Suprapubic skin (tissue), 4 donors: ENCODE data around the gene C15orf61. TPM values are rescaled to one million over a fixed set of nuclear protein-coding genes. Genes with fewer than 3 reads are reported as not detected.

Experiments used
- DNase-seq, 2 donors: peaks; one replicate each; pipeline ENCODE4 v3.0.0-alpha.2; 2019; ENCODE audit warnings: low spot score in 2 of 2
- H3K27ac ChIP-seq: fragments of 200-600 bp; sonication (generic); one replicate; pipeline ENCODE4 v1.5.1; 2019
- H3K27me3 ChIP-seq: fragments of 200-600 bp; sonication (generic); one replicate; pipeline ENCODE4 v1.5.1; 2019
- H3K36me3 ChIP-seq: fragments of 200-600 bp; sonication (generic); one replicate; pipeline ENCODE4 v1.5.1; 2019
- H3K4me1 ChIP-seq: fragments of 200-600 bp; sonication (generic); one replicate; pipeline ENCODE4 v1.5.1; 2019
- H3K4me3 ChIP-seq: fragments of 200-600 bp; sonication (generic); one replicate; pipeline ENCODE4 v1.5.1; 2019; ENCODE audit warnings: mild to moderate bottlenecking
- H3K9me3 ChIP-seq: fragments of 200-600 bp; sonication (generic); one replicate; pipeline ENCODE4 v1.5.1; 2019
- EP300 ChIP-seq: sonication (generic); formaldehyde crosslinking; IDR thresholded peaks from one replicate; pipeline ENCODE4 v1.6.1; 2017; ENCODE audit warnings: antibody characterized with exemption
- POLR2A ChIP-seq, 2 donors: fragments of 450-650 bp; IDR thresholded peaks; one replicate each; pipeline ENCODE4 v1.6.1; 2017; ENCODE audit warnings: antibody characterized with exemption in 2 of 2, mild to moderate bottlenecking in 2 of 2, moderate library complexity in 2 of 2
- POLR2AphosphoS5 ChIP-seq, 3 donors: sonication (generic); formaldehyde crosslinking; IDR thresholded peaks; one replicate each; pipeline ENCODE4 v1.6.1; 2017; ENCODE audit warnings: antibody characterized with exemption in 3 of 3
- WGBS: methylation state at CpG from one replicate; pipeline ENCODE4 v1.1.5; 2018; 5-methylcytosine and 5-hydroxymethylcytosine counted together
- total RNA-seq, 4 donors: library from RNA; depleted of rRNA; stranded (reverse); fragments of >200 nt; gene quantifications; one replicate each; pipeline ENCODE4 v1.1.0, GENCODE V29; 2016
- TF ChIP-seq, protein P1 (sequence below), 2 donors: fragments of 200-600 bp in 1 of 2; fragments of 450-650 bp in 1 of 2; sonication (generic) in 1 of 2; IDR thresholded peaks; one replicate each; pipeline ENCODE4 v1.5.1; 2016 to 2019; ENCODE audit warnings: antibody characterized with exemption in 2 of 2, mild to moderate bottlenecking in 1 of 2, moderate library complexity in 1 of 2

Gene C15orf61
- total RNA-seq, 4 donors from 2014 or later = 12.8 to 23.6 (median 16.8) TPM

DNA sequence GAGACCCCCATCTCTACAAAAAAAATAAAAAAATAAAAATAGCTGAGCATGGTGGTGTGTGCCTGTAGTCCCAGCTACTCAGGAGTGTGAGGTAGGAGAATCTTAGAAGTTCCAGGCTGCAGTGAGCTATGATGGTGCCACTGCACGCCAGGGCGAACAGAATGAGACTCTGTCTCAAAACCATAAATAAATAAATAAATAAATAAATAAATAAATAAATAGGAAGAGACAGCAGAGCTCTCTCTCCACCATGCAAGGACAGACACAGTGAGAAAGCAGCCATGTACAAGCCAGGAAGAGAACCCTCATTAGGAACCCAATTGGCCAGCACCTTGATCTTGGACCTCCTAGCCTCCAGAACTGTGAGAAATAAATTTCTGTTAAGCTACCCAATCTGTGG is 5.4 kb upstream of the C15orf61 start:
- 96% methylated on average over 2 of the region's 2 CpGs for WGBS
- Histone ChIP-seq H3K4me3 (no peak overlapping the region), H3K27me3 (no peaks in the 10 kb centered on the region), H3K9me3 (no peaks in the 10 kb centered on the region), H3K4me1 (peaks cover 7% of the 10 kb centered on the region), H3K36me3 (peaks cover 25% of the 10 kb centered on the region), H3K27ac (no peak overlapping the region)
- TF ChIP-seq POLR2A (IDR thresholded peaks at IDR 0.05) (no peak), POLR2AphosphoS5 (IDR thresholded peaks at IDR 0.05) (no peak), EP300 (no peak)
- TF ChIP-seq, protein P1, sequence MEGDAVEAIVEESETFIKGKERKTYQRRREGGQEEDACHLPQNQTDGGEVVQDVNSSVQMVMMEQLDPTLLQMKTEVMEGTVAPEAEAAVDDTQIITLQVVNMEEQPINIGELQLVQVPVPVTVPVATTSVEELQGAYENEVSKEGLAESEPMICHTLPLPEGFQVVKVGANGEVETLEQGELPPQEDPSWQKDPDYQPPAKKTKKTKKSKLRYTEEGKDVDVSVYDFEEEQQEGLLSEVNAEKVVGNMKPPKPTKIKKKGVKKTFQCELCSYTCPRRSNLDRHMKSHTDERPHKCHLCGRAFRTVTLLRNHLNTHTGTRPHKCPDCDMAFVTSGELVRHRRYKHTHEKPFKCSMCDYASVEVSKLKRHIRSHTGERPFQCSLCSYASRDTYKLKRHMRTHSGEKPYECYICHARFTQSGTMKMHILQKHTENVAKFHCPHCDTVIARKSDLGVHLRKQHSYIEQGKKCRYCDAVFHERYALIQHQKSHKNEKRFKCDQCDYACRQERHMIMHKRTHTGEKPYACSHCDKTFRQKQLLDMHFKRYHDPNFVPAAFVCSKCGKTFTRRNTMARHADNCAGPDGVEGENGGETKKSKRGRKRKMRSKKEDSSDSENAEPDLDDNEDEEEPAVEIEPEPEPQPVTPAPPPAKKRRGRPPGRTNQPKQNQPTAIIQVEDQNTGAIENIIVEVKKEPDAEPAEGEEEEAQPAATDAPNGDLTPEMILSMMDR (IDR thresholded peaks at IDR 0.05) = no peak
- DNase-seq = no peak

DNA sequence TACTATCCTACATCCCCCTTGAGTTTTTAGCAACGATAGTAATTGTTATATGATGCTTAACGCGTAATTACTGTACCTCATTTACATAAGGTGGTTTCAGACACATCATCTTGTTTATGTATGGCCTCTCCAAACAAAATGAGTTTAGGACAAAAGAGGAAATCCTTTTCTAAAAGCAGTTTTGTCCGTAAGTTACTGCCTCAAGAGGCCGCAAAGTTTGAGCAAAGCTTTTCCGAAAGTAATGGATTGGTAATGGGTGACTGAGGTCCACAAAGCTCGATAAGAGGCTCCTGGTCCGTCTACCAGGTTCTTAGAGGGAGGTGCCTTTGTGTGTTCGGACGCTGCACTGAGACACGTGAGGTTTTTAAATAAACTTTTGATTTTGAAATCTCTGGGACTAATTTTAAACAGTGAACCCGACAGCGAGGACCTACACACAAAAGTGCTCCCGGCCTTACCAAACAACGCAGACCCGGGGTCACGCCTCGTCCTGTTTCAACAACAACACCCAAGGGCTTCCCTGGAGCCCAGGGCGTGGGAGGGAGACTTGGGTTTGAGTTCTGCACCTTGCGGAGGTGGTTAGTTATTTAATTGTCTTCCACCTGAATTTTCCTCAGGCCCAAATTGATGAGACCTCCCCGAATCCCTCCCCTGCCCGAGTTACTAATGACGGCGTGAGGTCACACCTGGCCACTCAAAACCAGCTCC is 456 bp upstream of the C15orf61 start:
- 18% methylated on average over 19 of the region's 24 CpGs for WGBS
- peak overlapping the region; percentile 70 for H3K4me3 ChIP-seq
- TF ChIP-seq POLR2A (IDR thresholded peaks at IDR 0.05) (no peak), POLR2AphosphoS5 (IDR thresholded peaks at IDR 0.05) (no peak), EP300 (no peak)
- TF ChIP-seq, protein P1 (IDR thresholded peaks at IDR 0.05) = no peak
- peaks cover 38% of the 10 kb centered on the region for H3K4me1 ChIP-seq
- H3K9me3 ChIP-seq = no peaks in the 10 kb centered on the region
- H3K27me3 ChIP-seq = no peaks in the 10 kb centered on the region
- H3K27ac ChIP-seq = peak overlapping the region; percentile 98
- DNase-seq = peak in 1 of 2 donors; percentile 79
- peaks cover 2% of the 10 kb centered on the region for H3K36me3 ChIP-seq

DNA sequence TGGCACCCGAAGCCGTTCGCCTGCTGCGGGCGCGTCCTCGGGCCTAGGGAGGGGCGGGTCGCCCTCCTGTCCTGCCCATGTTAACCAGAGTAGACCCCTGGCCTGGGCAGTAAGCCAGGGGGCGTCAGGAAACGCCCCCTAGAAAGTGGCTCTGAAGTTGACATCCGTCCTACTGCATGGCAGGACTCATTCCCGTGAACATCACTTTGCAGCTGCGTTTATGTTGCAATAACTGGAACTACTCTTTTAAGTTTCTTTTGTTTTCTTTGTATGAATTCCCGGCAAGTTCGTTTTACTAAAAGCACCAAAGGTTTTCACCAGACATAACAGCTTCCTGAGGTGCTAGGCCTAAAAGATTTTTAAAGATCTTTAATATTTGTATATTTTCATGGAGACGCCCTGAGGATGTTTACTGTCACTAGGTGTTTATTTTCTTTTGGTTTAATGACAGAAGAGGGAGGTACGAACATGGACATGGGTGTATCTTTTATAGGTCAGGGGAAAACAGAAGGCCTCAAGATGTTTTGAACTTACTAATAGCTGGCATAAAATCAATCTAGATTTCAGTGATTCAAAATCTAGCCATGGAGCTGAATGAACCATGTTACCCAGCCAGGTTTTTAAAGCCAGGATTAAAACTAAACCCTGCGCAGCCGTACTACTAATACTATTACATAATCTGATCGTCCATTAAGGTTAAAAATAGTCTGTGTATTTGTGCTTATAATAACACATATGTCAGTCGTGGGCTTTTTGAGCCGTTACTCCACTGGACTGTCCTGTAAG is 1.0 kb downstream of the C15orf61 start:
- peak overlapping the region; percentile 98 for H3K27ac ChIP-seq
- peaks cover 38% of the 10 kb centered on the region for H3K4me1 ChIP-seq
- H3K36me3 ChIP-seq = peaks cover 13% of the 10 kb centered on the region
- H3K27me3 ChIP-seq = no peaks in the 10 kb centered on the region
- peak overlapping the region; percentile 70 for H3K4me3 ChIP-seq
- 1% methylated on average over 22 of the region's 23 CpGs for WGBS
- no peaks in the 10 kb centered on the region for H3K9me3 ChIP-seq
- TF ChIP-seq POLR2A (IDR thresholded peaks at IDR 0.05) = no peak
- TF ChIP-seq EP300 = no peak
- no peak for TF ChIP-seq POLR2AphosphoS5 (IDR thresholded peaks at IDR 0.05)
- TF ChIP-seq, protein P1 (IDR thresholded peaks at IDR 0.05) = no peak
- DNase-seq = no peak

DNA sequence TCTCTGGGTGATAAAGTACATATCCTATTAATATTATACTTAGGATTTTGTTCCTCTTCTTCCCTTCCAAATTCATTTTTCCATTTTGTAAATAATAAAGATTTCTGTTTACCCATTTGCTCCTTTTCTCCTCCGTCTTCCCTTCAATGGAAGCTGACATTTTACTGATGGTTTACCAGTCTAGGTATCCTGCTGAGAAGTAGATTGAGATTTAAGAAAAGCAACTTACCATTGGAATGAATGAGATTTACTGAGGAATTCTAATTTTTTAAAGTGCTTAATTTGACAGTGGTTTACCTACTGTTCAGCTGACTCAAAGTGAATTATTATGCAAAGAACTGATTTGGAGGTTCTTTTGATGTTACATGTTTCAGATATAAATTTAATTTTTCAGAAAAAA is 2.4 kb downstream of the C15orf61 start:
- peaks cover 22% of the 10 kb centered on the region for H3K36me3 ChIP-seq
- peaks cover 38% of the 10 kb centered on the region for H3K4me1 ChIP-seq
- 87% methylated on average over 1 of the region's 1 CpG for WGBS
- no peaks in the 10 kb centered on the region for H3K9me3 ChIP-seq
- peak overlapping the region; percentile 70 for H3K4me3 ChIP-seq
- no peak for DNase-seq
- no peaks in the 10 kb centered on the region for H3K27me3 ChIP-seq
- H3K27ac ChIP-seq = no peak overlapping the region
- TF ChIP-seq, protein P1 (IDR thresholded peaks at IDR 0.05) = no peak
- TF ChIP-seq POLR2A (IDR thresholded peaks at IDR 0.05) = no peak
- TF ChIP-seq EP300 = no peak
- no peak for TF ChIP-seq POLR2AphosphoS5 (IDR thresholded peaks at IDR 0.05)

DNA sequence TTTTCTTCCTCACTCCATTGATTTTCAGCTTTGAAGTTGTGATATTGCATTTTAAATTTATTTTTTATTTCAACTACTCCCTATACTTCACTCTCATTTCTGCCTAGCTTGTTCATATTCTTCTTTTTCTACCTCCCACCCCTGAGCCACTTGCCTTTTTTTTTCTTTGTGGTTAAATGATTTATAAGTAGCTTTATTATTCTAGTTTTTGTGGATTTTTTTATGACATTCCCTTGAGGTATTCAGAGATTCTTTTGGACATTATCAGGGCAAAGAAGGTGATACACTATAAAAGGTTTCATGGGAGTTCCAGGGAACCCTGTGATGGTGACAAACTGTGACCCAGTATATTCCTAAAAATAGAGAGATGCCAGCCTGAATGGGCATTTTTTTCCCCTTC is 3.3 kb downstream of the C15orf61 start:
- no peaks in the 10 kb centered on the region for H3K27me3 ChIP-seq
- no peak for TF ChIP-seq POLR2AphosphoS5 (IDR thresholded peaks at IDR 0.05)
- TF ChIP-seq EP300 = no peak
- TF ChIP-seq, protein P1 (IDR thresholded peaks at IDR 0.05) = no peak
- no peak for TF ChIP-seq POLR2A (IDR thresholded peaks at IDR 0.05)
- no peak overlapping the region for H3K27ac ChIP-seq
- no peaks in the 10 kb centered on the region for H3K9me3 ChIP-seq
- H3K4me1 ChIP-seq = peaks cover 38% of the 10 kb centered on the region
- DNase-seq = no peak
- H3K36me3 ChIP-seq = peaks cover 22% of the 10 kb centered on the region
- H3K4me3 ChIP-seq = no peak overlapping the region
